ENCODE data around the gene NAP1L4. TPM values are rescaled to one million over a fixed set of nuclear protein-coding genes. Genes with fewer than 3 reads are reported as not detected.

NAP1L4 gene
- total and polyA plus RNA-seq, 2 of the 8 experiments (the other 6 are each of a cell fraction or from before 2014, with no cell fraction given) = 75.8 to 194 TPM

GRCh38 chr11:2914455-2915195 is 77.5 kb downstream of the NAP1L4 start (continued):
- TF ChIP-seq EZH2 (IDR thresholded peaks at IDR 0.05; ENCODE audit: low read depth, low read length, severe bottlenecking) (no peak), TEAD4 (IDR thresholded peaks at IDR 0.05; ENCODE audit: low read depth, low read length) (no peak), SUZ12 (IDR thresholded peaks at IDR 0.05; ENCODE audit: low read length) (no peak), CTCF (IDR thresholded peaks at IDR 0.05; ENCODE audit: control extremely low read depth in 1 of 3, insufficient read depth in 1 of 3, low read depth in 1 of 3, low read length in 3 of 3) (no peak), KDM5A (IDR thresholded peaks at IDR 0.05; ENCODE audit: low read length) (no peak), PHF8 (conservative IDR thresholded peaks at IDR 0.05; ENCODE audit: low read depth, low read length) (no peak), POU5F1 (IDR thresholded peaks at IDR 0.05; ENCODE audit: low read depth, low read length) (no peak)

Data from H1 (cell line).